Bronchial epithelial cell (primary cell): ENCODE measurements around the gene CKAP5. TPM values are rescaled to one million over a fixed set of nuclear protein-coding genes. Genes with fewer than 3 reads are reported as not detected.

Experiments used
- DNase-seq: peaks from one replicate; pipeline ENCODE4 v3.0.0-alpha.2; 2010; ENCODE audit warnings: low read depth
- FAIRE-seq: peaks from 2 replicates; lab custom pipeline; 2011; peaks lifted over from hg19 to GRCh38; lab: Jason Lieb, UNC
- H3K27me3 ChIP-seq: 2 replicates; pipeline ENCODE4 v1.5.1; 2011; ENCODE audit warnings: low read length; ENCODE audit not compliant: control insufficient read depth, insufficient read depth
- H3K36me3 ChIP-seq: 2 replicates; pipeline ENCODE4 v1.5.1; 2011; ENCODE audit warnings: low read length; ENCODE audit not compliant: control insufficient read depth, insufficient read depth
- H3K4me3 ChIP-seq: 2 replicates; pipeline ENCODE4 v1.5.1; 2011; ENCODE audit warnings: mild to moderate bottlenecking, low read depth, low read length, control low read depth
- total RNA-seq: library from RNA; depleted of rRNA; stranded (reverse); fragments of >200 nt; gene quantifications from 2 replicates; pipeline ENCODE4 v1.2.1, GENCODE V29; 2014
- TF ChIP-seq, protein P1 (sequence below): IDR thresholded peaks from 2 replicates; pipeline ENCODE4 v1.5.1; 2011; ENCODE audit warnings: mild to moderate bottlenecking, moderate library complexity, low read length, control low read depth, inconsistent platforms; ENCODE audit not compliant: insufficient read depth, severe bottlenecking

The CKAP5 gene
- total RNA-seq, 1 donor from 2014 or later = 41.6 TPM

DNA sequence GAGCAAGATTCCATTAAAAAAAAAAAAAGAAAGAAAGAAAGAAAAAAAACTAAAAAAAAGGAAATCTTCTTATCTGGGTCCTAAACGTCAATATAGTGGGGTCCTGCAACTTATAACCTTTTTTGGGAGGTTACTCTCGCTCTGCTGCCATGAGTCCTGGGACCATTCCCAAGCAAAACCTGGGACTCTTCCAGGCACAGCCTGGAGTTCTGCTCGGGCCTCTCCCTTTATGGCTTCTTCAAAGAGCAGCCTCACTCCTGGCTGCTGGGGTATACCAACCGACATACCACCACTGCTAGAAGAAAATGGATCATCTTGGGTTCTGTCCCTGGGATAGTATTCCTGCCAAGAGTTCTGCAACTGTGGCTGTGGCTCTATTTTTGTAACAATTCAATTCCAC lies 14.1 kb upstream of the CKAP5 start:
- no peak overlapping the region for H3K4me3 ChIP-seq
- H3K36me3 ChIP-seq = peaks cover 1% of the 10 kb centered on the region
- TF ChIP-seq, protein P1, sequence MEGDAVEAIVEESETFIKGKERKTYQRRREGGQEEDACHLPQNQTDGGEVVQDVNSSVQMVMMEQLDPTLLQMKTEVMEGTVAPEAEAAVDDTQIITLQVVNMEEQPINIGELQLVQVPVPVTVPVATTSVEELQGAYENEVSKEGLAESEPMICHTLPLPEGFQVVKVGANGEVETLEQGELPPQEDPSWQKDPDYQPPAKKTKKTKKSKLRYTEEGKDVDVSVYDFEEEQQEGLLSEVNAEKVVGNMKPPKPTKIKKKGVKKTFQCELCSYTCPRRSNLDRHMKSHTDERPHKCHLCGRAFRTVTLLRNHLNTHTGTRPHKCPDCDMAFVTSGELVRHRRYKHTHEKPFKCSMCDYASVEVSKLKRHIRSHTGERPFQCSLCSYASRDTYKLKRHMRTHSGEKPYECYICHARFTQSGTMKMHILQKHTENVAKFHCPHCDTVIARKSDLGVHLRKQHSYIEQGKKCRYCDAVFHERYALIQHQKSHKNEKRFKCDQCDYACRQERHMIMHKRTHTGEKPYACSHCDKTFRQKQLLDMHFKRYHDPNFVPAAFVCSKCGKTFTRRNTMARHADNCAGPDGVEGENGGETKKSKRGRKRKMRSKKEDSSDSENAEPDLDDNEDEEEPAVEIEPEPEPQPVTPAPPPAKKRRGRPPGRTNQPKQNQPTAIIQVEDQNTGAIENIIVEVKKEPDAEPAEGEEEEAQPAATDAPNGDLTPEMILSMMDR = no peak

DNA sequence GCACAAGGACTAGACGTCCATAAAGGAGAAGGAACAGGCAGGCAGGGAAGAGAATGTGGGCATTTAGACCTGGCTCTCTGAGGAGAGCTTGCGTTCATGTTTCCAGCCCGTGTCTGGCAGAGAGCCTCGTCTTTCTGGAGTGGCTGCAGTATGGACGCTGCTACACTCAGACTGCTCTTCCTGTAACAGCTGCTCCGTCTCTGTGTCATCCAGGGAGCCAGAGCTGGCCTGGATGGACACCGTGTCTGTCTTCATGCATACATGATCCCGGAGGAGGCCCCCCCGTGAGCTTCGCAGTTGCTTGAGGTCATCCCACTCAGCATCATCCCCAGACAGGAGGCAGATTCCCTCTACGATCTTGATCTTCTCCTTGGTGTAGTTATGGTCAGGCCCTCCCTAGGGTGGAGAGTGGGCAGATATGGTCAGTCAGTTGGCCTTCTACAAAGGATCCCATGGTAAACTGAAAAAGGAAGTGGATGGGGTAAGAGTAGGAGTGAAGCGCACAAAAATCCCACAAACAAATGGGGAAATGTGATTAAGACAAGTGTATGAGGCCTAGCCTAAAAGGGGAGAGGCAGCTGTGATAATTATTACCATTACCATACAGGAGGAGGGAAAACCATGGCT lies 13.0 kb upstream of the CKAP5 start:
- no peak for FAIRE-seq
- no peak for DNase-seq
- peaks cover 1% of the 10 kb centered on the region for H3K36me3 ChIP-seq

More for the DNA sequence above, 14.1 kb upstream of the CKAP5 start:
- H3K27me3 ChIP-seq = no peaks in the 10 kb centered on the region
- FAIRE-seq (no peak), DNase-seq (no peak)

DNA sequence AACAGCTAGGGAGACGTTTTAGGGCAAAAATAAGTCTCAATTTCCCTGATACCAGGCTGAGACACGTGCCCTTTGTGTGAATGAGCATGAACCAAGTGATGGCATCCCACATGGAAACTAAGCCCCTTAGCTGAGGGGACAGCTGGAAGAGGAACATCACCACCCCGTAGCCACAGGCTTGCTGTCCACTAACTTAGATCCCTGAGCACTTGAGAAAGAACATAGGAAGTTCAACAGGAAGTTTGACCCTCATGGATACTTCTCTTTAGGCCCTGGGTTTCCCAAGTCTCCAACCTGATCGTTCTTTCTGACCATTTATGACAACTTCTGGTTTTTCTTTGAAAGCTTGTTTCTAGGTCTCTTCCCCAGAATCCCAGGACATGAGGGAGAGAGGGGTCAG lies 11.6 kb upstream of the CKAP5 start:
- no peak for FAIRE-seq
- no peaks in the 10 kb centered on the region for H3K27me3 ChIP-seq

More for the DNA sequence above, 13.0 kb upstream of the CKAP5 start:
- Histone ChIP-seq H3K4me3 (no peak overlapping the region), H3K27me3 (no peaks in the 10 kb centered on the region)
- TF ChIP-seq, protein P1 = no peak

DNA sequence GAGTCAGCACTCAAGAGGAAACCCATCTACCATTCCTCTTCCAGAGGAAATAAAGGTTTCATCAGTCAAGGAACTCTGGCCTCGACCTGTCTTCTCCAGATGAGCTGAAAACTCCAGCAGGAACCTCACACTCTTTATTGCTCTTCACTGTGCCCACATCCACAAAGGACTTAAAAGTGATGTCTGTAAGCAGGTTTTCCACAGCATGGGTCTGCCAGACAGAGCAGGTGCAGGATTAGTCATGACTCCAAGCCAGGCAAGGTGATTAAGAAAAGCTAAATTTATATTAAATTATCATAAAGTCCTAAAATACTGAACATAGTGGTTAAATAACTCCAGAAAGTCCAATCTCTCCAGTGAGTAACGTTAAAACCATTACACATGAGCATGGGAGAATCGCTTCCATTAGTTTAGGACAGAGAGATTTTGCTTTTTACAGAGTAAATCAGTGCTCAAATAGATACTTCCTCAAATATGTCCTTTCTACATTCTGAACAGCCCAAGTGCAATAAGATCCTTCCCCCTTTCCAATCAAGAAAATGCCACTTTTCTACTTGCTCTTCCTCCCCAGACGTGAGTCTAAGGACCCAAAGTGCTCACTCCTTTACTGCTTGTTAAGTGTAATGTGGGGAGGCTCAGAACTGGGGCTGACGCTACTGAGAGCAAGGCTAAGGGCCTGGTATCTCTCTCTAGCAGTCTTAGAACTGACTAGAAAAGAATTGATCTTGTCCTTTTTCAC lies 10.7 kb upstream of the CKAP5 start:
- DNase-seq (no peak), FAIRE-seq (no peak)
- H3K36me3 ChIP-seq = peaks cover 1% of the 10 kb centered on the region
- H3K4me3 ChIP-seq = no peak overlapping the region
- no peaks in the 10 kb centered on the region for H3K27me3 ChIP-seq
- TF ChIP-seq, protein P1 = no peak

More for the DNA sequence above, 11.6 kb upstream of the CKAP5 start:
- DNase-seq = no peak
- TF ChIP-seq, protein P1 = no peak
- no peak overlapping the region for H3K4me3 ChIP-seq
- peaks cover 1% of the 10 kb centered on the region for H3K36me3 ChIP-seq

DNA sequence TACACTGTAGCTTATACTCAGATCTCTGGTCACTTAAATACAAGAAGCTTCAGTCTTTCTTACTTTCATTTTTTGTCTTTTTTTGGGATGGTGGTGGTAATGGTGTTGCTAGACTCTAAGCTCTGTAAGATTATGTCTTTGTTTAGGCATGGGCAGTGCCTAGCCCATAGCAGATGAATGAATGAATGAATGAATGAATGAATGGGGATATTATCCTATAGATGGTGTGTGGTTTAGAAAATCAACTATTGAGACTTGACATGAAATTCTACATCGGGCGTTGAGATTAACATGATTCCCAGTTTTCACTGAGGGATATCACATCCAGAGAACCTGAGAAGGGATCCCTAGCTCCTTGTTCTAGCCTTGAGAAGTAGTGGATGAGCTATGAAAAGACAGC lies 9.8 kb upstream of the CKAP5 start:
- Histone ChIP-seq H3K27me3 (no peaks in the 10 kb centered on the region), H3K4me3 (no peak overlapping the region), H3K36me3 (peaks cover 1% of the 10 kb centered on the region)
- FAIRE-seq (no peak), DNase-seq (no peak)
- TF ChIP-seq, protein P1 = no peak

DNA sequence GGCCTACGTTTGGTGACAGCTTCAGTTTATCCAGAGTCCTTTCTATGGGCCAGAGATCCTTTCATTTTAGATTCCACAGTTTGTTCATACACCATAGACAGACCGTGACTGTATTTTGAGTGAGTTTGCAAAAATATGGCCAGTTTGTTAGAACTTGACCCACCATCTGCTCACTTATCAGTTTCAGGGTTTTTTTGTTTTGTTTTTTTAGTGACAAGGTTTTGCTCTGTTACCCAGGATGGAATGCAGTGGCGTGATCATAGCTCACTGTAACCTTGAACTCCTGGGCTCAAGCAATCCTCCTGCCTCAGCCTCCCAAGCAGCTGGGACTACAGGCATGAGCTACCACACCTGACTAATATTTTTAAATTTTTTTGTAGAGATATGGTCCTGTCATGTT lies 9.1 kb upstream of the CKAP5 start:
- FAIRE-seq = no peak
- no peaks in the 10 kb centered on the region for H3K27me3 ChIP-seq
- H3K36me3 ChIP-seq = peaks cover 1% of the 10 kb centered on the region
- DNase-seq = no peak
- H3K4me3 ChIP-seq = no peak overlapping the region
- TF ChIP-seq, protein P1 = no peak
